ENCODE measurements around the gene C16orf96.

Gene C16orf96

DNA sequence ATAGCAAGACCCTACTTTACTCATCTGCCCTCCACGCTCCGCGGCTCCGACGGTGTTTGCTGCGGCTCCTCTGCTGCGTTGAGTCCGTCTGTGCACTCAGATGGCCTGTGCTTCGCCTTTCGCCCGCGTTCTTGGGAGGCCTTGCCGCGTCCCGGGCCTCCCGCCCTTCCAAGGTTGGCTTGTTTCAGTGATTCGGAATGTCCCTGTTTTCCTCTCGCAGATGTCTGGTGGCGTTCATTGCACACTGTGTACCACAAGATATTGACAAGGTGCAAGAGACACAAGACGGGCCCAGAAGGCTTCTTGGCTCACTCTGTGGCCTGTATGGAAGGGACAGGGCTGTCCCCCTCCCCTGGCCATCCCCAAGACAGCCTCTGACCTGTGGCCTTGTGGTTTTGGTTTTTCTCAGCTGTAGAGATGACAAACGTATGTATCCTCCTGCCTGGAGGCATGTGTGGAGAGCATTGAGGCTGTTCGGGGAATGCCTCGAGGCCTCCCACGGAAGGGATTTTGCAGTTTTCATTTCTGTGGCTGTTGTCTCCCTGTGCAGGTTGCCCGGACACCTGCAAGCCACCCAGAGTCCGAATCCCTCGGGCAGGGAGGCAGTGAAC lies 83.9 kb downstream of the C16orf96 start:
- no peak for TF ChIP-seq GATA3 (IDR thresholded peaks at IDR 0.05; ENCODE audit: low read depth, low read length)
- no peak for TF ChIP-seq GATA2 (IDR thresholded peaks at IDR 0.05; ENCODE audit: low read depth, low read length)

DNA sequence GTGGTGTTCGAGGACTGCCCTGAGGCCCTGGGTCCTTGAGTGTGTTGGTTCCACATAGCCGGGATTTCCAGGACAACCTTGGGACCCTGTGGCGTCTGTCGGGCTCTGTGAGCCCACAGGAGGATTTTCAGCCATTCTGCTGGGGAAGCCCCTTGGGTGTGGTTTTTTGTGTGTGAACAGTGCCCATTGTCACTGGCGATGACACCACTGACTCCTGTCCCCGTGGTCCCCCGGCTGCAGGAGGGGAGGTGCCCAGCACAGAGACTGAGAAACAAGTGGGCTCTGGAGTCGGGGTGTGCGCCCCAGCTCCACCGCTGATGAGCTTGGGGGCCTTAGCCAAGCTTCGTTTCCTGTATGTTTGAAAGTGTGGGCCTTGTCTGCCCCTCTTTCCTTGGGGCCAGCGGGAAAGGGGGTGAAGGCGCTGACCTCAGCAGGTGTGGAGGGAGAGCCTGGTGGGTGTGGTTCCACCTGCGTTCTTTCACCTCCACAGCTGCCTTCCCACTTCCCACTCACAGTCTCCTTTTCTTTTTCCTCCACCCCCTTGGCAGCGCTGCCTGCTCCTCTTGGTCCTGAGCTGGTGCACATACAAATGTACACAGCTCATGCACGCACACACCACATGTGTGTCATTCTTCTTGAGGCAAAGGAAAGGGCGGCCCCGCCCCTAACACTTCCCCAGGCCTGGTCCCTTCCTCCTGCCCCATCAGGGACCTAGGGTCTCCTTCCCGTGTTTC lies 84.6 kb downstream of the C16orf96 start:
- no peak for TF ChIP-seq GATA2 (IDR thresholded peaks at IDR 0.05; ENCODE audit: low read depth, low read length)
- TF ChIP-seq GATA3 (IDR thresholded peaks at IDR 0.05; ENCODE audit: low read depth, low read length), result no peak

DNA sequence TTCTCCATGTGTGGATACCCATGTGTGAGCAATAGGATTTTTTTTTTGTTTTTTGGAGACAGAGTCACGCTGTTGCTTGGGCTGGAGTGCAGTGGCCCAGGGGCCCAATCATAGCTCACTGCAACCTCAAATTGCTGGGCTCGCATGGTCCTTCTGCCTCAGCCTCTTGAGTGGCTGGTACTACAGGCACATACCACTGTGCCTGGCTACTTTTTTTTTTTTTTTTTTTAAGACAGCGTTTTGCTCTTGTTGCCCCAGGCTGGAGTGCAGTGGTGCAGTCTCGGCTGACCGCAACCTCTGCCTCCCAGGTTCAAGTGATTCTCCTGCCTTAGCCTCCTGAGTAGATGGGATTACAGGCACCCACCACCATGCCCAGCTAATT lies 85.2 kb downstream of the C16orf96 start:
- no peak for TF ChIP-seq GATA2 (IDR thresholded peaks at IDR 0.05; ENCODE audit: low read depth, low read length)
- no peak for TF ChIP-seq GATA3 (IDR thresholded peaks at IDR 0.05; ENCODE audit: low read depth, low read length)

DNA sequence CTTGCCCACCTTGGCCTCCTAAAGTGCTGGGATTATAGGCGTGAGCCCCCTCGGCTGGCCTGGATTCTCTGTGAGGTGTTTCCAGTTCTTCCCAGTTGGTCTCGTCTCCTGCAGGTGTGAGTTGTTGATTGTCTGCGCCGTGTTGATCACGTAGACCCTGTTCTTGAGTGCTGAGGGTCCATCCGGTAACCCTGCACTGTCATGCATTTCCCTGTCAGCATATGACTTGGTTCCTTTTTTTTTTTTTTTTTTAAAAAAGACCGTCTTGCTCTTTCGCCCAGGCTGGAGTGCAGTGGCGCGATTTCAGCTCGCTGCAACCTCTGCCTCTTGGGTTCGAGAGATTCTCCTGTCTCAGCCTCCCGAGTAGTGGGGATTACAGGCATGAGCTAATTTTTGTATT lies 85.8 kb downstream of the C16orf96 start:
- TF ChIP-seq GATA3 (IDR thresholded peaks at IDR 0.05; ENCODE audit: low read depth, low read length) (no peak), GATA2 (IDR thresholded peaks at IDR 0.05; ENCODE audit: low read depth, low read length) (no peak)

DNA sequence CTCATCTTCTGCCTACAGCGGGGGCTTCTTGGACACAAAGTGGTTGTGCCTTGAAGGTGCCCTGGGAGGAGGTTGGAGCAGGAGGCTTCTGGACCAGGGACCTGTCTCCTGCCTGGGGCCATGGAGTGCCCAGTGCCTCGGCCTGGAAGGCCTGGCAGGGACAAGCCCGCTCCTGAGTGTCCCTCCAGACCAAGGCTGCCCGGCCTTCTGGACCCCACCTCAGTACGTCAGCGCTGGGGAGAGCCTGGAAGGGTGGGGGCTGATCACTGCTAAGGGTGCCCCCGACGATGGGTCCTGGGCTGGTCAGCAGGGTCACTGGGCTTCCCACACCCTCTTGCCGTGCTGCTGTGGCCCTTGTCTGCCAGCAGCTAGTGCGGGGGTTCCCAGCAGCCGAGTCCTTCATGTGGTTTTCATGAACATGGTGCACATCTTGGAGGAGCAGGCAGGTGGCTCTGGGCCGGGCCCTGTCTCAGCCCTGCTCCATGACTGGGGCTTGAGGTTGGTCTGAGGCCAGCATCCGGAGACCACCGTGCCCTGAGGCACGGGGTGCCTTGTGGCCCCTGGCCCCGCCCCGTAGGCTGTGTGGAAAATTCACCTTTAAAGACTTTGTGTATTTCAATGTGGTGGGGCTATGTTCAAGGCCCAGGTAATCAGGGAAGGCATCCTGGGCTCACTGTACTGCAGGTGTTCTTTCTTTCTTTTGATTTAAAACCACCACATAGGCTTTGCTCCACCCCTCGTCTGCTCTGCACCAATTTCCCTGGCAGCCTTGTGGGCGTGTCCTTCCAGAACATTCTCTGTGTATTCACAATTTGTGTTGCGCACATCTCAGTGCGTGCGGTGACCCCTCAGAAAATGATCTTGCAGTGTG lies 90.9 kb downstream of the C16orf96 start:
- TF ChIP-seq GATA3 (IDR thresholded peaks at IDR 0.05; ENCODE audit: low read depth, low read length), result no peak
- TF ChIP-seq GATA2 (IDR thresholded peaks at IDR 0.05; ENCODE audit: low read depth, low read length), result no peak

DNA sequence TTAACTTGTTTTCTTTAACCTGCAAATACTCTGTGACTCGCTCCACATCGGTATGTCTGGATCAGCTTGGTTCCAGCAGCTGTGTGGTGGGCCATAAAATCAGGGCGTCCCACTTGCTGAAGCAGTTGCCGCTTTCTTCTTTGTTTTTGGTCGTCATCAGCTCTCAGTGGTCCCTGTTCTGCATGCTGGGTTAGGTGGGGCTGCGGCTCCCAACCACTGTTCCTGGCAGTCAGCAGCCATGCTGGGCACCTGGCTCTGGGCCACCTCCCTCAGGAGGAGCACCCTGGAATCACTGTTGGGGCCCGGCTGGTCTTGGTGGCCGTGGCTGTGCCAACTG lies 91.5 kb downstream of the C16orf96 start:
- no peak for TF ChIP-seq GATA2 (IDR thresholded peaks at IDR 0.05; ENCODE audit: low read depth, low read length)
- TF ChIP-seq GATA3 (IDR thresholded peaks at IDR 0.05; ENCODE audit: low read depth, low read length), result no peak

DNA sequence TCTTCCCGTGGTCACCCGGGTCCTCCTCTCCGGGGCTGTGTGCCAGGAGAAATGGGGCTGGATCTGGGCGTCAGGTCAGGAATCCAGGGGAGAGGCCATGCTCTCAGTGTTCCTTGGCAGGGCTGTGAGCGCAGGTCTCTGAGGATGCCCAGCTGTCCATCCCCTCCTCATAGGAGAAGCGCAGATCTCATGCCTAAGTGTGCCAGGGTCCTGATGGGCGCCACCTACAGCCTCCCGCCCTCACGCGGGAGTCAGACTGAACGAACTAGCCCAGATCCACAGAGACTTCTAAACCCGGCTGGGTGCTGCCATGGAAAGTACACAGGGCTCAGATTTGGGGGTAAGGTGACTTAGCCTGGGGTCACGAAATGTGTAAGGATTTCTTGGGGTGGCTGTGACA lies 92.8 kb downstream of the C16orf96 start:
- TF ChIP-seq GATA2 (IDR thresholded peaks at IDR 0.05; ENCODE audit: low read depth, low read length) (no peak), GATA3 (IDR thresholded peaks at IDR 0.05; ENCODE audit: low read depth, low read length) (no peak)

DNA sequence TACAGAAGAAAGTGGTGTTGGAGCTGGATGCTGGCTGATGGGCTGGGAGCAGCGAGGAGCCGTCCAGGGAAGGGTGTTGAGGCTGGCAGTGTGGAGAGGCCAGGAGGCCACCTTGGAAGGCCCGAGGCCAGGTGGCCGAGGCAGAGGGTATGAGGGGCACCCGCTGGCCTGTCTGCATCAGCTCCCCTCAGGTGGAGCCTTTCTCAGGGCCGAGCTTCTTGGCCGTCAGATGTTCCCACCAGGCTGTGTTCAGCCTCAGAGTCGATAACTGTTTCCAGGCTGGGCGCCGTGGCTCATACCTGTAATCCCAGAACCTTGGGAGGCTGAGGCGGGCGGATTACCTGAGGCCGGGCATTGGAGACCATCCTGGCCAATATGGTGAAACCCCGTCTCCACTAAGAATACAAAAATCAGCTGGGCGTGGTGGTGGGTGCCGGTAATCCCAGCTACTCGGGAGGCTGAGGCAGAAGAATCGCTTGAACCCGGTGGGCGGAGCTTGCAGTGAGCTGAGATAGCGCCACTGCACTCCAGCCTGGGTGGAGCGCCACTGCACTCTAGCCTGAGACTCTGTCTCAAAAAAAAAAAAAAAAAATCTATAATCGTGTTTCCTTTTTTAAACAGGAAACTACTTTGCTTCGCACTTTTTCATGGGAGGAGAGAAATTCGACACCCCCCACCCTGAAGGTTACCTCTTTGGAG lies 93.8 kb downstream of the C16orf96 start:
- no peak for TF ChIP-seq GATA3 (IDR thresholded peaks at IDR 0.05; ENCODE audit: low read depth, low read length)
- no peak for TF ChIP-seq GATA2 (IDR thresholded peaks at IDR 0.05; ENCODE audit: low read depth, low read length)
